Sciatic nerve (tissue), 2 donors: ENCODE measurements around the gene IL26. TPM values are rescaled to one million over a fixed set of nuclear protein-coding genes. Genes with fewer than 3 reads are reported as not detected.
A peak's percentile ranks its signal among the peaks of the same experiment; 100 is the strongest.
"Not testable (repeated sequence)": the region's sequence is repeated elsewhere in the genome, so short reads cannot be mapped to it uniquely, and the experiment has no call there.

ENCODE experiments used
- ATAC-seq: fragments of 200-7000 bp; cut with Tn5 transposase; one replicate; pipeline ENCODE4 v1.9.1; 2020; ENCODE audit warnings: mild to moderate bottlenecking, moderate library complexity
- DNase-seq: peaks from one replicate; pipeline ENCODE4 v3.0.0-alpha.2; 2020; ENCODE audit warnings: low spot score
- intact Hi-C: fragments of 100-400 bp; cut with DNase I; formaldehyde crosslinking; loops from one replicate; pipeline ENCODE4 v1.14.2; 2022
- total RNA-seq: library from RNA; stranded (reverse); fragmentation: NEBNext Ultra II Directional; extraction: Animal tissue kit (Norgen Biotek cat#: 25700); gene quantifications from one replicate; pipeline ENCODE4 v1.2.1, GENCODE V29; 2021
- donor health status: DM: no; HTN: no; CAD: no.
- donor health status: DM: no; HTN: no; CAD: no.

Gene IL26
- total RNA-seq, 1 donor from 2014 or later: not detected

DNA sequence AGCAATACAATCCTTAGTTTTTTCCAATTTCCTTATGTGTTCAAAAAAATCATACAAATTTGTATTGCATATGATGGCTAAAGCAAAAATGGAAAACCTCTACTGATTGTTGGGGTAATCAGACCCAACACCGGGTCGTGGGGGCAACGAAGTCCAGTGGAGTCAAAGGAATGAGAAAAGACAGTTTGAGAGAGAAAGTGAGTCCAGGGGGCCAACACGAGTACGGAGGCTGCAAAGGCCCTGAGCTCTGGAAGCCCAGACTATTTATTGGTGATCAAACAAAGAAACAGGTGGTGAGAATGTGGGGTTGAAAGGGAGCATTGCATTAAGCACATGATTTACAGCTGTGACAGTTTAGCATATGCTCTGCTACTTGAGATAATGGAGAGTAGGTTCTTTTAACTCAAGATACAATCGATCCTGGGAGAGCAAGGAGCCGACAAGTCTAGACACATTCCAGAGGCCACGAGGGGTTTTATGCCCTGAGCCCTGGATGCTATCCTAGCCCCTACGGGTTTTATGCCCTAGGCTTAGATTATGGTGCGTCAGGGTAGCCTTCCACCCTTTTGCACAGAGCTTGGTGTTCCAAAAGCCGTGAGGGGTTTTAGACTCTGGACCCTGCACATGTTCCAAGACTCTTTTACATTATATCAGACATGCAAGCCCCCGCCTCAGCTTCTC lies 16.4 kb downstream of the IL26 start:
- ATAC-seq, DNase-seq, intact Hi-C loops: not testable (repeated sequence)

DNA sequence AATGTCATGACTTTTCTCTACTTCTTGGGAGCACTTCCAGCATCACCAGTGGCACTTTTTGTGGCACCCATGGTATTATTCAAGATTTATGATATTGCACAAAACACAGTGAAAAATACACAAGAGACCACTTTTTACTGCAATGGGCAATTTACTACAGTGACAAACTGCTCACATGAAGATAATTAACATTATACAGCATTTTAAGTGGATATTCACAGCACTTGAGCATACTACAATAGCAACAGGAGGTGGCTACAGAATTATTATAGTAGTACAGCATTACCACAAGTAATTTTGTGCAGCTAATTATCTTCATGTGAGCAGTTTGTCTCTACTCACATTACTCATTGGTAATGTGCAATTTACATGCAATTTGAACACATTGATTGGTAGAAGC lies 18.3 kb downstream of the IL26 start:
- intact Hi-C loops: no loop called here
- DNase-seq (no peak), ATAC-seq (no peak)

DNA sequence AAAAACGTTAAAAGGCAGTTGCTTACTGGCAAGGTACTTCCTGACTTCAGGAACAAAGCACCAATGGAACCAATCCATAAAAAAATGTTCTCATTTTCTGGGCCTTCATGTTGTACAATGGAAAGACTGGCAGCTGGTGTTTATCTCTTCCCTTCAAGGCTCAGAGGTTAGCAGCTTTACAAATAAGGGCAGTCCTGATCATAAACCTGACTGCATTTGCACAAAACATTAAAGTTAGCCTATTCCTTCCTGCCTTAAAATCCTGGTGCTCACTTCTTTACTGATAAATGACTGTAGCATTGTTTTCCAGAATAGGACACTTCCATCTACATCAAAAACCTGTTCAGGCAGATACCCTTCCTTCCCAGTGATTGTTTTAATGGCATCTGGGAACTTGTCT lies 19.2 kb downstream of the IL26 start:
- ATAC-seq (no peak), DNase-seq (no peak)
- intact Hi-C loops: no loop called here

- DNase-seq (no peak), ATAC-seq (no peak)
- intact Hi-C loops: no loop called here
Observed at GRCh38 chr12:68203460-68203875, 22.1 kb downstream of the IL26 start.

DNA sequence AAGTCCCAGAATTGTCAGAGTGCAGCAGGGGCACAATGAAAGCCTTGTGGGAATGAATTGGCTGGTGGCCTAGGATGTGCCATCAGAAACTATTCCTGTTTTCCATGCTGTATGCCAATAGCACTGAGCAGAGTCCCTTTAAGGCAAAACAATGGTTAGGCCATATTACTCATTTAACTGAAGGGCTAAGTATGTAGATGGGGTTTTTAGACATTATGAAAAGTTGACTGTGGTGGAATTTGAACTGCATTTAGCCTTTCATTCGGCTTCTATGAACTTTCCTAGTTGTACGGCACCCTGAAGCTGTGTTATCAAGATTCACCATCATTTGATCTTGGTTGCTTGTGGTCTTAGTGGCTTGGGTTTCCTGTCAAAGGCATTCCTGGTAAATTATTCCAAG lies 24.8 kb downstream of the IL26 start:
- intact Hi-C loops: no loop called here
- no peak for ATAC-seq

GRCh38 chr12:68199127-68199526 lies 26.5 kb downstream of the IL26 start:
- ATAC-seq (no peak), DNase-seq (no peak)
- intact Hi-C loops: no loop called here

More for the DNA sequence above, 24.8 kb downstream of the IL26 start:
- DNase-seq: no peak

- intact Hi-C loops: no loop called here
- ATAC-seq: no peak
- no peak for DNase-seq
Observed at GRCh38 chr12:68198507-68199086, 27.0 kb downstream of the IL26 start.

DNA sequence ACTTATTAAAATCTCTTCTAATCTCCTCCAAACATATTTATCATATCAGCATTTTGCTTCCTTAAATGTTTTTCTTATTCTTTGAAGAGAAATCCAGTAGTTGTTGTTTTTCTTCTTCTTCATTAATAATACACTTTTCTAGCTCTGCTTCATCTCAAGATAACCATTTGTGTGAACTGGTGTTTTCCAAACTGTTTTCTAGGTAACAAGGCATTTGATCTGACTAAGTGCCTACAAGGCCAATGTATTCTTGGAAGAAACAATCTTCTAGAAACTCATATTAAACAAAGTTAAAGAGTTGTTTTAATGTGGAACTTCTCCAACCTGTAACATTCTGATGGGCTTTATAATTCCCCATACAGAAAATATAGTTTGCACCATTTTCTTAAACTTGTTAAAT lies 35.3 kb downstream of the IL26 start:
- ATAC-seq (no peak), DNase-seq (no peak)
- intact Hi-C loops: no loop called here

- no peak for ATAC-seq
- intact Hi-C loops: no loop called here
- no peak for DNase-seq
Observed at GRCh38 chr12:68189821-68190242, 35.8 kb downstream of the IL26 start.

DNA sequence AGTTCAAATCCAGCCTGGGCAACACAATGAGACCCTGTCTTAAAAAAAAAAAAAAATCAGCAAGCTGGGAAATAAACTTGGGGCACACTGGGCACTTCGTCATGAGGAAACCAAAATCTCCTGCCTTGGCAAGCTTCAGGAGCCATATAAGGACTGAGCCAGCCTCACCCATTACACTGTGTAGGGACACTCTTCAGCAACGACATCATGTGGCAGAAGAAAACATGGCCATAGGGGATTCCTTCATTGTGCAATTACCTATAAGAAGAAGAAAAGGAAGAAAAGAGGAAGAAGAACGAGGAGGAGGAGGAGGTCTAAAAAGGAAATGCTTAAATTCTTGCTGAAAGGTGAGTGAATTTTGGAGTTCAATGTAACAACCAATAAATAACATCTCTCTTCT lies 40.0 kb downstream of the IL26 start:
- intact Hi-C loops: no loop called here
- DNase-seq (no peak), ATAC-seq (no peak)

DNA sequence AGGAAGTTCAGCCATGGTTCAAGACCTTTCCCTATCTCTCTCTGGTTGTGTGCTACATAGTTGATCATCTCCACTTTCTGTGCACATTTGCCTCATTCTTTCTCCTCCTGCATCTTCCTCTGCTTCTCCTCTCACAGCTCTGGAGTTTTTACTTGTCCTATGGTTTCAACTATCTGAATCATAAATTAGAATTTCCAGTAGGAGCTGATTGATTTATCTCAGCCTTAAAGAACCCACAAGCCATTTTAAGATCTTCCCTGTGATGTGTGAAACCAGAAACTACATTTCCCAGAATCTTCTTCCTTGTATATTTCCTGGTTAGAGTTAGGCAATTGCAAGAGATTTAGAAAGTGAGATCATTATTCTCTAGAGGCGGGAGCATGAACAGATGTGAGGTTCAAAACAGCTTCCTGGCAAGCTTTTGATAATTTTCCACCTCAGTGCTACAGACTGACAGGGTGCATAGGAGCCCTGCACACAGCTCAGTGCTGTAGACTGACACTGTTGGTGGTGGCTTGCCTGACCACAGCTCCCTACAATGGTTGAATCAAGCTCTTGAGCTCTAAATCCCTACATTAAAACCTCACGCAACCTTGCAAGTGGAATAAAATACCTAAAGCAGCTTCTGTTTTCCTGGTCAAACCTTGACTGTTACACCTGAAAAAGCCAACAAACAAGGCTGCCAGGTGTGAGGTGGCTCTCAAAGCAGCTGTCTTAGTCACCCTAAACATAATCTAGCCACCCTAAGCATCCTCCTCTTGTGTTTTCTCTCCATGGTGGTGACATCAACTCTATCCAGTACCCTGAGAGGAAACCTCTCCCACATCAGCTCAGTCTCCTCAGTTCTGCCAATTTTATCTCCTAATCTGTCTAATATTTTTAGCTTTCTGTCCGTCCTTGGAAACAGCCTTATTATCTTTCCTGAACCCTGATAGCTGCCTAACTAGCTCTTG lies 44.5 kb downstream of the IL26 start:
- intact Hi-C loops: no loop called here
- peak; percentile 71 for ATAC-seq
- DNase-seq: no peak

DNA sequence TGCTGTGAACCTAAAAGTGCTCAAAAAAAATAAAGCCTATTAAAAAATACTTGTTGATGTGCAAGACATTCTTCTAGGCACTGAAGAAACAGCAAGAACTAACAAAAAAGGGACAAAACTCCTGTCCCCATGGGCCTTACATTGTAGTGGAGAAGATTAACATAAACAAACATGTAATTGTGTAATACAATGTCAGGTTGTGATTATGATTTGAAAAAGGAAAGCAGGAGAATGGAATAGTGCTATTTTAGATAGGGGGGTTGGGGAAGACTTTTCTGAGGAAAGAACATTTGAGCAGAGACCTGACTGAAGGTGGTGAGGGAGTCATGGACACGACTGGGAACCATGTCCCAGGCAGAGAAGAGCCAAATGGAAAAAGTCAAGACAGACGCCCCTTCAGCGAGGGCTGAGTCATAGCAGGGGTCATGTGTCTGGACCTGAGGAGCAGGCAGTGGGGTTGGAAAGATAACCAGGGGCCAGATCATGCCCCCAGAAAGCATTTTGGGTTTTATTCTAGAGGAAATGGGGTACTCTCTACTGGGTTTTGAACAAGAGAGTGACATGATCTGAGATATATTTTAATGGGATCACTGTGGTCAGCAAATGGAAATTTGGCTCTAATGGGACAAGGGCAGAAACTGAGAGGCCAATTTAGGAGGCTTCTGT lies 46.7 kb downstream of the IL26 start:
- ATAC-seq (no peak), DNase-seq (no peak)
- intact Hi-C loops: no loop called here

GRCh38 chr12:68178184-68178583 lies 47.4 kb downstream of the IL26 start:
- intact Hi-C loops: no loop called here
- DNase-seq: no peak
- ATAC-seq: no peak

GRCh38 chr12:68177562-68177961 lies 48.0 kb downstream of the IL26 start:
- intact Hi-C loops: no loop called here
- ATAC-seq (no peak), DNase-seq (no peak)

GRCh38 chr12:68176257-68176656 lies 49.4 kb downstream of the IL26 start:
- intact Hi-C loops: no loop called here
- ATAC-seq (no peak), DNase-seq (no peak)

GRCh38 chr12:68175557-68176061 lies 50.0 kb downstream of the IL26 start:
- intact Hi-C loops: no loop called here
- no peak for ATAC-seq
- DNase-seq: no peak

- intact Hi-C loops, ATAC-seq: not testable (repeated sequence)
Observed at GRCh38 chr12:68174761-68175160, 50.8 kb downstream of the IL26 start.

GRCh38 chr12:68173792-68174191 lies 51.8 kb downstream of the IL26 start:
- intact Hi-C loops: no loop called here
- ATAC-seq (no peak), DNase-seq (no peak)

More at GRCh38 chr12:68174761-68175160, 50.8 kb downstream of the IL26 start:
- DNase-seq: not testable (repeated sequence)

GRCh38 chr12:68170726-68171125 lies 54.9 kb downstream of the IL26 start:
- intact Hi-C loops: no loop called here
- DNase-seq: no peak
- ATAC-seq: no peak
